Limb (tissue), 2 donors: Measurements from ENCODE around the gene PDK4.
"Not testable (repeated sequence)": the region's sequence is repeated elsewhere in the genome, so short reads cannot be mapped to it uniquely, and the experiment has no call there.

Experiments
- DNase-seq, 2 donors: peaks; one replicate each; pipeline ENCODE4 v3.0.0-alpha.2; 2016; ENCODE audit errors: extremely low spot score in 2 of 2

Gene PDK4

DNA sequence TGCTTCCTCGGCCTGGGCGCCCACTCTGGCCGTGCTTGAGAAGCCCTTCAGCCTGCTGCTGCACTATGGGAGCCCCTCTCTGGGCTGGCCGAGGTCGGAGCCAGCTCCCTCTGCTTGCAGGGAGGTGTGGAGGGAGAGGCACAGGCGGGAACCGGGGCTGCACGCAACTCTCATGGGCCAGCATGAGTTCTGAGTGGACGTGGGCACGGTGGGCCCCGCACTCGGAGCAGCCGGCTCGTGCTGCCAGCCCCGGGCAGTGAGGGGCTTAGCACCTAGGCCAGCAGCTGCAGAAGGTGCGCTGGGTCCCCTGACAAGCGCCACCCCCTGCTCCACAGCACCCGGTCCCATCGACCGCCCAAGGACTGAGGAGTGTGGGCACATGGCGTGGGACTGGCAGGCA lies 9.0 kb upstream of the PDK4 start:
- DNase-seq: no peak

DNA sequence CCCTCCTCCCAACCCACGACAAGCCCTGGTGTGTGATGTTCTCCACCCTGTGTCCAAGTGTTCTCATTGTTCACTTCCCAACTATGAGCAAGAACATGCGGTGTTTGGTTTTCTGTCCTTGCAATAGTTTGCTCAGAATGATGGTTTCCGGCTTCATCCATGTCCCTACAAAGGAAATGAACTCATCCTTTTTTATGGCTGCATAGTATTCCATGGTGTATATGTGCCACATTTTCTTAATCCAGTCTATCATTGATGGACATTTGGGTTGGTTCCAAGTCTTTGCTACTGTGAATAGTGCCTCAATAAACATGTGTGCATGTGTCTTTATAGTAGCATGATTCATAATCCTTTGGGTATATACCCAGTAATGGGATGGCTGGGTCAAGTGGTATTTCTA lies 8.5 kb upstream of the PDK4 start:
- DNase-seq: not testable (repeated sequence)

DNA sequence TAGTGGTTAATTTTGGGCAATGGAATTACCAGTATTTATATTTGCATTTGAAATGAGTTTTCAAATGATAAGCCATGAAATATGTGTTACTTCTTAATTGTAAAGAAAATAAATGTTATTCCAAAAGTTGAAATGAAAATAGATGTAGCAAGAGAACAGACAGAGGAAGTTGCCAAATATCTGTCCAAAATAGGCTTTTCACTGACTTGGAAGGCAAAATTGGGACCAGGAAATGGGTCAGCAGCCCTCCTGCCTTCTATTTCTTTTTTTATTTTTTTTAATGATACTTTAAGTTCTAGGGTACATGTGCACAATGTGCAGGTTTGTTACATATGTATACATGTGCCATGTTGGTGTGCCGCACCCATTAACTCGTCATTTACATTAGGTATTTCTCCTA lies 8.1 kb upstream of the PDK4 start:
- DNase-seq: not testable (repeated sequence)

DNA sequence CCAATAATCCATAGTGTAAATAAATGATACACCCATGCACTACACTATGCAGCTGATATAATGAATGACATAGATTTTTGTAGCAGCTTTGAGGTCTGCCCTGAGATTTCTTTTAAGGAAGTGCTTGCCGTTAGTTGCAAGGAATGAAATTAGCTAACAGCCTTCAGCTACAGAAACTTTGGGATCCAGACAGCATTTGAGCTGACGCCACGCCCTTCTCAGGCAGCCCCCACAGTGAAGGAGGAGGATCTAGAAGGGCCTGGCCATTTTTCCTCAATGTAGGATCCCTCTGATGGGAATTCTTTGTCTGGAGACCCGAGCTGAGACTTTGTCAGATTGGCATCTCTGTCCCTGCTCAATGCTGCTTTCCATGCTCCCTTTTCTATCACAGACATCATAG lies 6.1 kb upstream of the PDK4 start:
- no peak for DNase-seq

DNA sequence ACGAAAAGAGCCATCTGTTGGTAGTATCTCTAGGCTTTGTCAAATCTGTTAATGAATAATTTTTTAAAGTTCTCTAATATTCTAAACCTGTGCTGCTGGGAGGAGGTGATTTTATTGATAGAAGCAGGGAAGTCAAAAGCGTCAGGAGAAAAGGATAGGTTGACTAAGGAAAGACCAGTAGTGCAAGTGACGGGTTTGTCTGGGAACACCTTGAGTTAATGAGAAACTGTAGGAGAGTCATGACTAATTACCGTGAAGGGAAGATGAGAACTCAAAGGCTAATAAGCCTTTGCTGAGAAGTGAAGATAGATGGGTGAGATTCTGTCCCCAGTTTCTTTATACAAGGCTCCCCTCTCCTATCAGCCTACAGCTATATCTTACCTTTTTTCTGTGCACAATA lies 5.0 kb upstream of the PDK4 start:
- DNase-seq: no peak

DNA sequence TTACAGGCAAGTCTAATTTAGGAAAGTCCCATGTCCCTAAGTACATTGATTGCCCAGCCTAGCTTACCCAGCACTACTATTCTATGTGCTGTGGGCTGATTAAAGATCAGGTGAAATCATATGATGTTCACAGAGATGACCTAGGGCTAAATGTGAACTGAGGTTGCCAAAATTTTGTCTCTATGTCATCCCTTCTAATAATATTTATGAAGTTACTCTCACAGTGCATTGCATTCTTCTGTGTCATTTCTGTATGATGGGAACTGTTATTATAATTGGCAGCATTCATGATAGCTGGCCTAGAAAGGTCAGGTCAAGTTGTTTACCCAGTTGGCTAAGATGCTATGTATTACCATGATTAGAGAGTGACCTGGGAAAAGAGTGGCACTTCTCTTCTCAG lies 2.8 kb upstream of the PDK4 start:
- no peak for DNase-seq

DNA sequence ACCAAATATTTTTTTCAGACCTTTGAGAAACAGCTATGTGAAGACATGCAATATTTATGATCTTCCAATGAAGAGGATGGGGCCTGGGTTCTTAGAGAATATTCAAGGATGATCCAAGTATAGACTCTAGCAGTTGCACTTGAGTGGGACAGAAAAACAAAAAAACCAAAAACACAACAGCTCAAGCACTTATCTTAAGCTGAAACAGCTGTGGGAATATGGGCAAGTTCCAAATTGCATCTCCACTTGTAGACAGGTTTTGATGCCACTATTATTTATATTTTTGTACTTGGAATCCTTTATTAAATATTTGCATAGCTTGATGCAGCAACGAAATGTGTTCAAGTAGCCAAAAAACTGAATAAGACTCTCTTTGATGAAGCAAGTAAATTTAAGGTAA lies 2.2 kb upstream of the PDK4 start:
- DNase-seq: no peak

DNA sequence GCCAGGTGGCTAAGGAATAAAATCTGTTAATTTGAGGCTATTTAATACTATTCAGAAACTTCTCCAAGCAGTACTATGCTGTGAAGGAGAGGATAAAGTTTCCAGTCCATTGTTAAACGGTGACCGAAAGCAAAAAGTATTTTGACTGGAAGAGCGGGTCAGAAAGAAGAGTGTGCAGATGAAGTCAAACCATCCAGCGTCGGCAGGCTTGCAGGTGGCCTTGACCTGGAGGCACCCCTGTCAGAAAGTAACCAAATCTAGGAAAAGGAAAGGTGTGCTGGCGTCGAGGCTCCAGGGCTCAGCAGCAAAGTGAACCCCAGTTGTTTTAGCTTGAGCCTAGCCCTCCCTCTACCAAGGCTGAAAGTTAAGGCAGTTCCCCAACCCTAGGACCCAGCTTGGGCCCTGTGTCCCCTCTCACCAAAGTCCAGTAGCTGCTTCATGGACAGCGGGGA lies 544 bp downstream of the PDK4 start:
- DNase-seq: peak in 1 of 2 donors; percentile 10

DNA sequence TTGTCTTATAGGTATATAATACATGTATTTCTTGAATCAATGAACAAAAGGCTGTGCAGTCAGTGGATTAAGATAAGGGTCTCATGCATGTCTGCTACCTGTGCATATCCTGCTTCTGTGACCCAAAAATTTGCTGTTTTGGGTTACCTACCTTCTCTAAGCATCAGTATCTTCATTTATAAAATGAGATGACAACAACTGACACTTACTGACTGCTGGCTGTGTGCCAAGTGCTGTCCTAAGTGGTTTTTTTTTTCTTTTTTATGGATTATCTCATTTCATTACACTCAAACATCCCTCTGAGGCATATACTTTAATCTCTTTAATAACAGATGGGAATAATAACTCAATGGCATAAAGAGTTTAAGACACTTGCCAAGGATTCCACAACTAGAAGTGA lies 2.1 kb downstream of the PDK4 start:
- DNase-seq: no peak

DNA sequence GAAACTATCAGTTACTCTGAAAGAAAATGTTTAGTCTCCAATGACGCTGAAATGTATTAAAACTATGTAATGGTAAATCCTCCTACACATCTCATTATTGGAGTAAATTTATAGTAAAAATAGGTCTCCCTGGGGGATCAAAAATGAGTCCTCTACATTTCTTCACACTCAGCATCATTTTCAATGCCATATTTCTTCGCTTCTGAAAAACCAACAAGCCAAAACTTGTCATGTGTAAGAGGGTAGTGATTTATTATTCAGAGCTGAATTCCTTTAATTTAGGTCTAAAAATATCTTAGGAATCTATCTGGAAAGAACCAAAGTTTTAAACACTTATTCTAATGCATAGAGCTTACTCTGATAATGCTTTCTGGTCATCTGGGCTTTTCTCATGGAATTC lies 3.0 kb downstream of the PDK4 start:
- no peak for DNase-seq

DNA sequence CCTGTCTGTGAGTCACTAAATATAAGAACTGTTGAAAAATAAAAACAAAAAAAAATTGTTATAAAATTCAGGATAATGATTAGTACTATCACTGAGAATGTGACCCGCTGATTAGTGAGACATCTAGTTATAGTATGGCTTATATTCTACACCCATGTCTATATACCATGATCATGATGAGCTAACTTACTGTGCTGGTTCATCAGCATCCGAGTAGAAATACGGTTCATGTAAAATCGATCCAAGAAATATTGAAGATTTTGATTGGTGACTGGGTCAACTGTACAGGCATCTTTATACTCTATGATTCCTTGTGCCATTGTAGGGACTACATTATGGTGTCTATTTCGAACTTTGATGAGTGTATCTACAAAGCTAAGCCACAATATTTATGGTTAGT lies 3.7 kb downstream of the PDK4 start:
- no peak for DNase-seq

DNA sequence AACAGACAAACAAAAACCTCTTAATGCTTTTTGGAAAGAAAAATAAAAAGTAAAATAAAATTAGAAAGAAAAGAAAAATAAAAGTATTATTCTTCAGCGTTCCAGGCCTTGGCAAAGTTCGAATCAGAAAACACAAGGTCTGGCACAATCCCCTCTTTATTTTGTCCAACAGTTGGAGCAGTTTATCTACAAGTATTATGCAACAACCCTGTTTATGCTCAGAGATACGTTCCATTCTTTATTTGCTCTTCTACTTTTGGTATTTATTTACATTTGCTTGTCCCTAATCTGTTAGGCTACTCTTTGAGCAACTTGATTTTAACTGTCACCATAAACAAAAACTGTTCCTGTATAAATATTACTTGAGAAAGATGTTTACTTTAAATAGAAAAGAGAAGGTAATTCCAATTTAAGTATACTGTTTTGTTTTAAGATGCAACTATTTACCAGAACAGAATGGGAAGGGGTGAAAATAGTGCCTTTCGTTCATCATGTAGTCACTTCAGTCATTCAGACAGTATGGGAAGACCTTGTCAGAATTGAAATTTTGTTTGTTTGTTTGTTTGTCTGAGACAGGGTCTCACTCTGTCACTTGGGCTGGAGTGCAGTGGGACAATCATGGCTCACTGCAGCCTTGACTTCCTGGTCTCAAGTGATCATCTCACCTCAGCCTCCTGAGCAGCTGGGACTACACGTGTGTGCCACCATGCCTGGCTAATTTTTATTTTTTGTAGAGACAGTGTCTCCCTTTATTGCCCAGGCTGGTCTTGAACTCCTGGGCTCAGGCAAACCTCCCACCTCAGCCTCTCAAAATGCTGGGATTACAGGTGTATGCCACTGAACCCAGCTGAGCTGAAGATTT lies 5.7 kb downstream of the PDK4 start:
- DNase-seq: no peak

DNA sequence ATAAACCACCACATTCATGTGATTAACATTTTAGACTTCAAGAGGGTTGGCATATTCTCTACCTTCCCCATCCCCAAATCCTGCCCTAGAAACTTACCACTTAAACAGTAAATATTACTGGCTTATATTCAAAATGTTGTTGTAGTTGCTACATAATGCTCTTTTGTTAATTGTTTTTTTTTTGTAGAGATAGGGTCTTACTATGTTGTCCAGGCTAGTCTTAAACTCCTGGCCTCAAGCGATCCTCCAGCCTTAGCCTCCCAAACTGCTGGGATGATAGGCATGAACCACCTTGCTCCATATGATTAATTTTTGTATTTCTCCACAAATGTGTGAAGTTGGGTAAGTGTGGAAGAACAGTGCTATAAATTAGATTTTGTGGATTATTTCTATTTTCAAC lies 6.5 kb downstream of the PDK4 start:
- no peak for DNase-seq

DNA sequence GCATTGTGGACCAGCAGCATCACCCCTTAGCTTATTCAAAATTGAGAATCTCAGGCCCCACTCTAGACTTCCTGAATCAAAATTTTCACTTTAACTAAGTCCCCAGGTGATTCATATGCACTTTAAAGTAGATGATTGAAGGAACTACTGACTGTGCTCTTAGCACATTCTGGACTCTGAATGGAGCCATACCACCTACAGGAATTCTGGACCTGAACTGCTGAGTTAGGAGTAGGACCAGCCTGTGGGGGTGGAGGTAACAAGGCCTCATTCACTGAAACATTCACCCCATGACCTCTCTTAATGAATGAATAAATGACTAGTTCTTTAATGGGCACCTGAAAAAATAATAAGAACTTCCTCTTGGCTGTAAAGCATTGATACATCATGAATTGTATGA lies 7.3 kb downstream of the PDK4 start:
- no peak for DNase-seq

DNA sequence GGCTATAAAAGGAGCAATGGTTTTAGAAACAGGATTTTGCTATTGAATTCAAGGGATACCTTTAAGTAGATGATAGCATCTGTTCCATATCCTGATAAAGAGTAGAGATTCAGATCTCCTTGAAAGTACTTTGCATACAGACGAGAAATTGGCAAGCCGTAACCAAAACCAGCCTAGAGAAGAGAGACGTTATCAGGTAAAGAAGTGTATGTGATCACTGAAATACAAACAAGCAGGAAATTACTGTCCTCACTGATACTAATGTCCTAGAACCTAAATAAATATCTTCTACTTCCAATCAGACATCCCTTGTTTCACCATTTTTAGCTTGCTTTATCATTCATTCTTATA lies 9.4 kb downstream of the PDK4 start:
- no peak for DNase-seq

DNA sequence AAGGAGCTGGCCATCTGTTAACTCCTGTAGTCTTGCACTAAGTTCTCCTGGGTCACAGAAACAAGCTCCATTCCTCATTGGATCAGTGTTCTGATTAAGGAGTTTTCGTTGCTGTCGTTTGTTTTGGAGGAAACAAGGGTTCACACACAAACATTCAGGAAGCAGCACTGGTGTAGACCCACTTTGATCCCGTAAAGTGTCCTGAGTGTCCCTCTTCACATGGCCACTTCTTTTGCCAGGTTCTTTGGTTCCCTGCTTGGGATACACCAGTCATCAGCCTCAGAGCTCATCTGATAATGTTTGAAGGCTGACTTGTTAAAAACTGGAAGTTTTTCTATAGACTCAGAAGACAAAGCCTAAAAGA lies 10.9 kb downstream of the PDK4 start:
- DNase-seq: no peak

DNA sequence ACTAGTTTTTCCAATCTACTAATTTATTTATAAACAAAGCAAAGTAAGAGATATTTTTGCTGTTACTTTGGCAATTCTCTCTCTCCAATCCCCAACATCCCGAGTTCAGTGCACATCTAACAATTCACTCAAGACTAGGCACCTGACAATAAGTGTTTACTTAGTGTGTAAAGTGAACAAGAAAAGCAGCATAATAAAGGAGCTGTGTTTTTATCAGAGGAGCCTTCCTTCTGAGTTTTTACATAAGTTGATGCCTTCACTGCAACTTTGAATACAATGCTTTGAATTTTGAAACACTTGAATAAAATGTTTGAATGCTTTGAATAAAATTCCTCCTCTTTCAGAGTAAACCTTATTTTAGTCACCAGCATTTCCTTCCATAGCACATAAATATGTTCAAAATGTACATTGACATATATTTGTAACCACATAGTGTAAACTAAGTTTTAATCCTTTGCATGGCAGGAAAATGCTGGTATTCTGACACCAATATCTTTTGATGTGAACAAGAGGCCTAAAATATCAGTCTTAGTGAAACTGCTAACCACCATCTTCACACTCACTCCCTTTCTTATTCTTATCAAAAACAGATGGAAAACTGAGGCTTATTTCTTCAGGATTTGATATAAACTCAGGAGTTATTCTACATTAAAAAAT lies 11.4 kb downstream of the PDK4 start:
- no peak for DNase-seq

DNA sequence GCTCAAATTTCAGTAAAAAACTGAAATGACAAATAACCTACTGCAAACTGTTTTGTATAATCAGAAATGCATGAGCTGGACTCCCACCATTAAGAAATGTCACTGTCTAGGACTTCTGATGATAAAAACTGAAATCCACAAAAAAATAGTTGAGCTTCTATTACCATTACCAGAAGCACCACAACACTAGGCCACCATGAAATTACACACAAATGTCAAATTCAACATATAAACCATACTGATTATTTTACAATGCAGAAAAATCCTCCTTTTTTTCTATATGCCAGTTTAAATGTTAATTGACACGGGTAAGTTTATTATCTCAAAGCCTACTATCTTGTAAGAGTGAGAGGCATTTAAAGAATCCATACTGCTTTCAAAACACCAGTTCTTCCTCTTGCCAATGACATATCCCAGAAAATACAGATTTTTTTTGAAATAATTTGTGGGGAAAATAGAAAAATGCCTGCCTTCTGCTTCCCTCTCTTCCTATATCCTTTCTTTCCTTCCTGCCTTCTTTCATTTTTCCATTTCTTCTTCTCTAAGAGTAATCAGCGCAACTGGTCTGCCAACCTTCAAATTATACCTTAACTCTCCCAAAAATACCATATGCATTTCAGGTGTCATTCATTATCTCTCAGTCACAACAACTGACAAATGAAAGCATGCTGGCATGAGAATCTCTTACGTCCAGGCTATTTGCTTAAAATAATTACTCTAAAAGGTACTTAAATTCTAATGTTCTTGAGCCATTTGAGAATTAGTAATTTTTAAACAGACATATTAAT lies 12.3 kb downstream of the PDK4 start:
- DNase-seq: no peak

DNA sequence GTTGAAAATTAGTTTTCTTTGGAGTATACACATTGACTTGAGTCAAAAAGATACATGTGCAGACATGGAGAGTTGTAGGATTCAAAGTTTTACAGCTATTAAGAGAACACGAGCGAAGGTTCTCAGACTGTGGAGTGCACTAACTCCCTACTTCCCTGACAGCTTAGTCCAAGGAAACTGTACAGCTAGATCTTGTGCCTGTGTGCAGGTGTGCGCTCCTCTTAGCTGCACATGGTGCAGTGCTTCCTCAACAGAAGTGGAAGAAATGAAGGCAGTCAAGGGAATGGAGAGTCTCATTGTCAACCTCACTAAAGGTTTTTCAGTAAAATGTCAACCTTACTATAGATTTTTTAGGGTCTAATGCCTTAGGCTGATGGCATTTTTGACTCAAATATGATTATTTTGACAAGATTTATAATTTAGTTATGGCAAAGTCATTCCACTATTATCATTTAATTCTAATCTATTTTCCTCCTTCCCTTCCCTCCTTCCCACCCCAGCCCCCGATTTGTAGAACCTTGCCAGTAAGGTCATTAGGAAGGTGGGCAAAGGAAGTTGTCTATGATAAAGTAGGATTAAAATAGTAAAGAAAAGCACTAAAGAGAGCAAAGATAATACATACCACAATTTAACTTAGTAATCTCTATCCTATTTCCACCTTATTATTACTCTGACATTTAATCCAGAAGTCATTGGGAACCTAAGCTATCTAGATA lies 13.6 kb downstream of the PDK4 start:
- no peak for DNase-seq

DNA sequence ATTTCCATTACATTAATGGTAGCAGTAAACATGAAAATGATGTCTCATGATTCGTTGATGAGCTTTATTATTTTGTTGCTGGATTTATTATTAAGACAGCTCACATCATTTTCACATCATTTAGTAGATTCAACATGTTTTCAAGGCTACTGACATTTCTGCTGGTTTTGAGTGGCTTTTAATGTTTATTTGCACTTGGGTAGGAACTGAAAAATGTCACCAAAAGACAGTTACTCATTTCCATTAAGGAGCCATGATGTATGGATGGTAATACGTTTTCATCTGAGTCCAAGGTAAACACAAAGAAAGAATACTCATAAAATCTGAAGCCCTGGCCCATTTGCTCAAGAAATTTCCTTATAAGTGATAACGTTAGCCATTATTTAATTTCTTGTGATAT lies 14.8 kb downstream of the PDK4 start:
- DNase-seq: no peak

DNA sequence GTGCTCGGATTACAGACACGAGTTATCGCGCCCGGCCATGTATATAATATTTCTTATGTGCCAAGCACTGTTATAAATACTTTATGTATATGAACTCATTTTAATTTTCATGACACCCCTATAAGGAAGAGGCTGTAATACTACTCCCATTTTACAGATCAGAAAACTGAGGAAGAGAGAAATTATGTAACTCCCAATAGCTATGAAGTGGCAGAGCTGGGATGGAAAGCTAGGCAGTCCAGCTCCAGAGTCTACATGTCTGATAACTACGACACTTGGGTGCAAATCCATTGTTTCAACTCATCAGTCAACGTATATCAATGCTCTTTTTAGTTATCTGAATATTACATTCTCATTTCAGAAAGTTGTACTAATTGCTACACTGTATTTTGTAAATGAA lies 17.0 kb downstream of the PDK4 start:
- DNase-seq: no peak

DNA sequence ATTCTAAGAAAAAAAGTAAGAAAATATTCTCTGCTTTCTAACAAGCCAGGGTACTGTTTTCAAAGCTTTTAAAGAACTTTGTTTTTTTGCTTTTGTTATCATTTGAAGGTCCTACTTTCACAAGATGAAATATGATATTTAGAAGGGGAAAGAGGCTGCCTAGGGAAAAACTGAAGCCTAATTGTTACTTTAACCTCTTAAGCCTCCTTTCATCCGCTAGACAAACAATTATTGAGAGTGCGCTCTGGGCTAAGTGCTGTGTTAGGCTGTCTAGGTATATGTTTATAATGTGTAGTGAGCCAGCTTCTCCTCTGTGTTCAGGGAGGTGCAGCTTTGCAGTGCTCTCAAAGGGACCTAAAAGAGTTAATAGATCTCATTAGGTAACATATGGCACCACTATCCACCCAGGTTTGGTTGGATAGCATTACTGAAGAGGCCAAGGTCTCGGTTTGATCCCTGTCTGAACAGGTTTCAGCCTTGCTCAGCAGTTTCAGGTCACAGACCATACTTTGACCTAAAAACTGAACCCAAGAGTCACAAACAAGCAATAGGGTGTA lies 17.9 kb downstream of the PDK4 start:
- no peak for DNase-seq
